A549 (cell line): ENCODE data around the gene PACSIN1. TPM values are rescaled to one million over a fixed set of nuclear protein-coding genes. Genes with fewer than 3 reads are reported as not detected.

Experiments
- ATAC-seq, 2 experiments: fragments of 200-7000 bp in 1 of 2; fragments of >200 bp in 1 of 2; cut with Nextera tagmentation in 1 of 2; cut with Tn5 transposase in 1 of 2; 3 replicates each; pipeline versions ENCODE4 v1.8.0 to v1.9.1; 2018 to 2020; ENCODE audit warnings: mild to moderate bottlenecking in 1 of 2, moderate library complexity in 1 of 2
- CTCF ChIA-PET: fragments of 300-600 bp; sonication (Branson Sonifier 250); formaldehyde crosslinking; extraction: SDS; loops from one replicate; lab custom pipeline; 2021; ENCODE audit warnings: antibody characterized with exemption, inconsistent platforms; lab: Yijun Ruan, JAX
- POLR2A ChIA-PET: fragments of 350-600 bp; formaldehyde crosslinking; extraction: SDS; loops from one replicate; lab custom pipeline; 2021; ENCODE audit warnings: antibody characterized with exemption, inconsistent platforms; lab: Yijun Ruan, JAX
- DNase-seq, 2 experiments: peaks; one replicate each; pipeline versions ENCODE4 v3.0.0 to v3.0.0-alpha.2; 2011 to 2016; ENCODE audit warnings: low read depth in 1 of 2, low spot score in 1 of 2
- FAIRE-seq: peaks from 2 replicates; lab custom pipeline; 2011; peaks lifted over from hg19 to GRCh38; lab: Jason Lieb, UNC
- H3K27ac ChIP-seq, 2 experiments: fragments of >200 bp; sonication (Bioruptor Twin); formaldehyde crosslinking; 3 replicates each; pipeline ENCODE4 v1.5.1; 2016 to 2017
- H3K4me1 ChIP-seq: fragments of >200 bp; sonication (Bioruptor Twin); formaldehyde crosslinking; 3 replicates; pipeline ENCODE4 v1.6.1; 2016
- H3K4me2 ChIP-seq: fragments of >200 bp; sonication (Bioruptor Twin); formaldehyde crosslinking; 3 replicates; pipeline ENCODE4 v1.6.1; 2016
- H3K4me3 ChIP-seq: fragments of >200 bp; sonication (Bioruptor Twin); formaldehyde crosslinking; 3 replicates; pipeline ENCODE4 v1.5.1; 2016
- H3K9me3 ChIP-seq: fragments of >200 bp; sonication (Bioruptor Twin); formaldehyde crosslinking; 3 replicates; pipeline ENCODE4 v1.6.1; 2016
- BHLHE40 ChIP-seq: IDR thresholded peaks from 2 replicates; pipeline ENCODE4 v1.6.1; 2012; ENCODE audit warnings: low read depth, low read length, inconsistent platforms
- CBX8 ChIP-seq: fragments of 200-600 bp; sonication (generic); IDR thresholded peaks from 2 replicates; pipeline ENCODE4 v1.6.1; 2016
- CHD4 ChIP-seq: fragments of 200-600 bp; sonication (generic); IDR thresholded peaks from 2 replicates; pipeline ENCODE4 v1.6.1; 2016; ENCODE audit warnings: antibody characterized with exemption, mild to moderate bottlenecking, borderline replicate concordance
- EHF ChIP-seq: fragments of 250-450 bp; sonication (Bioruptor Pico); IDR thresholded peaks from 2 replicates; pipeline ENCODE4 v1.5.0; 2020; ENCODE audit warnings: mild to moderate bottlenecking
- EP300 ChIP-seq, 2 experiments: fragments of >200 bp; sonication (Bioruptor Twin); formaldehyde crosslinking; IDR thresholded peaks; 2 replicates in 1 of 2; 3 replicates in 1 of 2; pipeline ENCODE4 v1.6.1; 2016 to 2017
- ESRRA ChIP-seq: fragments of 150-350 bp; IDR thresholded peaks from 2 replicates; pipeline ENCODE4 v1.6.1; 2014; ENCODE audit warnings: mild to moderate bottlenecking, low read length, borderline replicate concordance
- FOSL2 ChIP-seq, 2 experiments: fragments of 450-650 bp in 1 of 2; fragments of >200 bp in 1 of 2; sonication (Bioruptor Twin) in 1 of 2; formaldehyde crosslinking; IDR thresholded peaks; 2 replicates each; pipeline versions ENCODE4 v1.5.0 to v1.6.1; 2016 to 2020; ENCODE audit warnings: mild to moderate bottlenecking in 1 of 2, moderate library complexity in 1 of 2
- GATA3 ChIP-seq: IDR thresholded peaks from 2 replicates; pipeline ENCODE4 v1.6.1; 2012; ENCODE audit warnings: borderline replicate concordance
- HOXA7 ChIP-seq: fragments of 250-450 bp; sonication (Bioruptor Pico); IDR thresholded peaks from 2 replicates; pipeline ENCODE4 v1.5.0; 2020; ENCODE audit warnings: mild to moderate bottlenecking, moderate library complexity
- JUNB ChIP-seq: fragments of >200 bp; sonication (Bioruptor Twin); formaldehyde crosslinking; IDR thresholded peaks from 2 replicates; pipeline ENCODE4 v1.6.1; 2016
- KDM1A ChIP-seq: fragments of 200-600 bp; sonication (generic); IDR thresholded peaks from 2 replicates; pipeline ENCODE4 v1.6.1; 2016; ENCODE audit warnings: low read depth, mild to moderate bottlenecking
- MAFK ChIP-seq: fragments of 450-650 bp; IDR thresholded peaks from 2 replicates; pipeline ENCODE4 v1.6.1; 2014; ENCODE audit not compliant: partially characterized antibody
- NR3C1 ChIP-seq: fragments of >200 bp; sonication (Bioruptor Twin); formaldehyde crosslinking; IDR thresholded peaks from 3 replicates; pipeline ENCODE4 v1.6.1; 2017
- RAD21 ChIP-seq, 2 experiments: fragments of >200 bp in 1 of 2; sonication (Bioruptor Twin) in 1 of 2; formaldehyde crosslinking in 1 of 2; IDR thresholded peaks in 1 of 2; conservative IDR thresholded peaks in 1 of 2; 2 replicates in 1 of 2; 3 replicates in 1 of 2; pipeline ENCODE4 v1.6.1; 2012 to 2018; ENCODE audit warnings: inconsistent platforms in 1 of 2
- RNF2 ChIP-seq: fragments of 200-600 bp; sonication (generic); IDR thresholded peaks from 2 replicates; pipeline ENCODE4 v1.6.1; 2016; ENCODE audit warnings: low read depth, mild to moderate bottlenecking, antibody characterized with exemption, moderate library complexity, borderline replicate concordance
- SMC3 ChIP-seq: fragments of >200 bp; sonication (Bioruptor Twin); formaldehyde crosslinking; IDR thresholded peaks from 3 replicates; pipeline ENCODE4 v1.6.1; 2018; ENCODE audit warnings: inconsistent platforms
- TFCP2L1 ChIP-seq: fragments of 250-450 bp; sonication (Bioruptor Pico); IDR thresholded peaks from 2 replicates; pipeline ENCODE4 v1.5.0; 2021; ENCODE audit warnings: mild to moderate bottlenecking
- ZSCAN20 ChIP-seq: fragments of 250-450 bp; sonication (Bioruptor Pico); IDR thresholded peaks from 2 replicates; pipeline ENCODE4 v1.8.0; 2022; ENCODE audit warnings: mild to moderate bottlenecking, moderate library complexity
- WGBS: methylation state at CpG from one replicate; pipeline ENCODE4 v1.1.6; 2017; ENCODE audit errors: missing lambda C conversion rate; 5-methylcytosine and 5-hydroxymethylcytosine counted together
- polyA plus RNA-seq, 4 experiments: library from polyadenylated mRNA; depleted of rRNA in 3 of 4; stranded (reverse); fragments of >200 nt; fragmentation: RNase III in 1 of 4; extraction: RNeasy Plus Mini Kit Qiagen cat#74134 plus additional on column Dnase treatment in 1 of 4; gene quantifications; 2 replicates in 3 of 4; 3 replicates in 1 of 4; pipeline ENCODE4 v1.2.3, GENCODE V29; 2011 to 2017
- TF ChIP-seq, protein P1 (sequence below): fragments of >200 bp; sonication (Bioruptor Twin); formaldehyde crosslinking; IDR thresholded peaks from 3 replicates; pipeline ENCODE4 v1.5.1; 2016
- TF ChIP-seq, protein P2 (sequence below): fragments of 450-650 bp; IDR thresholded peaks from 2 replicates; pipeline ENCODE4 v1.6.1; 2014; ENCODE audit warnings: antibody characterized with exemption
- TF ChIP-seq, protein P3 (sequence below): fragments of 250-450 bp; sonication (Bioruptor Pico); IDR thresholded peaks from 2 replicates; pipeline ENCODE4 v1.5.0; 2021; ENCODE audit warnings: mild to moderate bottlenecking, moderate library complexity, borderline replicate concordance

PACSIN1 gene
- polyA plus RNA-seq, 2 of the 4 experiments (the other 2 are of a cell fraction) = 0.14 to 0.30 TPM

DNA sequence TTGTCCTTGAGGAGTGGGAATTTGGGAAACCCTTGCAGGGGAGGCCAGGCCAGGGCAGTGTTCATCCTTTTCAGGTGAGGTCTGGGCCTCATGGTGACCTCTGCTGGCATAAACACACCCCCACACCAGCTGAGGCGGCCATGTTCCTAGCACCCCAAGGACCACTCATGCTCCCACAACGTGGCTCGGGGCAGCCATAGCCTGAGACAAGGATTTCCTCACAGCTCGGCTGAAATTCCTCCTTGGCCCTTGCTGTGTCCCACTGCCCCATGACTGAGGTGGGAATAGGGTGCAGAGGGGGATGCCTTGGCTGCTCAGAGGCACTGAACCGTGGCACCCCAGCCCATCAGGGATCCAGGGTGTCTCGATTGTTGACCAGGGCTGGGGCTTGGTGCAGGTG, 117.6 kb downstream of the PACSIN1 start:
- Histone ChIP-seq H3K27ac (no peak overlapping the region), H3K4me3 (no peak overlapping the region), H3K4me2 (no peak overlapping the region)
- 87% methylated on average over 3 of the region's 6 CpGs for WGBS
- CTCF ChIA-PET = interaction anchor here (1.3 to 1.8 kb wide), 3 partner anchors 32 to 123 kb away, joined by 4 read pairs; no protein-coding TSS in a partner anchor
- ATAC-seq = peak in 1 of 2 experiments; percentile 70; a peak in 3 of 6 replicates
- TF ChIP-seq, protein P1, sequence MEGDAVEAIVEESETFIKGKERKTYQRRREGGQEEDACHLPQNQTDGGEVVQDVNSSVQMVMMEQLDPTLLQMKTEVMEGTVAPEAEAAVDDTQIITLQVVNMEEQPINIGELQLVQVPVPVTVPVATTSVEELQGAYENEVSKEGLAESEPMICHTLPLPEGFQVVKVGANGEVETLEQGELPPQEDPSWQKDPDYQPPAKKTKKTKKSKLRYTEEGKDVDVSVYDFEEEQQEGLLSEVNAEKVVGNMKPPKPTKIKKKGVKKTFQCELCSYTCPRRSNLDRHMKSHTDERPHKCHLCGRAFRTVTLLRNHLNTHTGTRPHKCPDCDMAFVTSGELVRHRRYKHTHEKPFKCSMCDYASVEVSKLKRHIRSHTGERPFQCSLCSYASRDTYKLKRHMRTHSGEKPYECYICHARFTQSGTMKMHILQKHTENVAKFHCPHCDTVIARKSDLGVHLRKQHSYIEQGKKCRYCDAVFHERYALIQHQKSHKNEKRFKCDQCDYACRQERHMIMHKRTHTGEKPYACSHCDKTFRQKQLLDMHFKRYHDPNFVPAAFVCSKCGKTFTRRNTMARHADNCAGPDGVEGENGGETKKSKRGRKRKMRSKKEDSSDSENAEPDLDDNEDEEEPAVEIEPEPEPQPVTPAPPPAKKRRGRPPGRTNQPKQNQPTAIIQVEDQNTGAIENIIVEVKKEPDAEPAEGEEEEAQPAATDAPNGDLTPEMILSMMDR = peak; percentile 29
- TF ChIP-seq, protein P2, sequence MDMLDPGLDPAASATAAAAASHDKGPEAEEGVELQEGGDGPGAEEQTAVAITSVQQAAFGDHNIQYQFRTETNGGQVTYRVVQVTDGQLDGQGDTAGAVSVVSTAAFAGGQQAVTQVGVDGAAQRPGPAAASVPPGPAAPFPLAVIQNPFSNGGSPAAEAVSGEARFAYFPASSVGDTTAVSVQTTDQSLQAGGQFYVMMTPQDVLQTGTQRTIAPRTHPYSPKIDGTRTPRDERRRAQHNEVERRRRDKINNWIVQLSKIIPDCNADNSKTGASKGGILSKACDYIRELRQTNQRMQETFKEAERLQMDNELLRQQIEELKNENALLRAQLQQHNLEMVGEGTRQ = no peak
- TF ChIP-seq FOSL2 (IDR thresholded peaks at IDR 0.05) = no peak
- TF ChIP-seq FOSL2 (CRISPR knock-in tag; IDR thresholded peaks at IDR 0.05) = no peak
- TF ChIP-seq ZSCAN20 (CRISPR knock-in tag) = no peak
- TF ChIP-seq BHLHE40 = no peak
- TF ChIP-seq NR3C1 = no peak
- peak; percentile 22 to 32; a peak in 3 of 5 replicates for TF ChIP-seq RAD21 (conservative IDR thresholded peaks at IDR 0.05 in 1 of 2, IDR thresholded peaks at IDR 0.05 in 1 of 2)
- TF ChIP-seq SMC3 = peak; percentile 43; the same call in 1 of the 3 replicates
- TF ChIP-seq, all 56 proteins: peak for 3
- DNase-seq = no peak
- no peak for FAIRE-seq
- POLR2A ChIA-PET = no interaction called here
- H3K9me3 ChIP-seq = no peaks in the 10 kb centered on the region
- H3K4me1 ChIP-seq = peaks cover 8% of the 10 kb centered on the region; the same call in 2 of the 3 replicates

DNA sequence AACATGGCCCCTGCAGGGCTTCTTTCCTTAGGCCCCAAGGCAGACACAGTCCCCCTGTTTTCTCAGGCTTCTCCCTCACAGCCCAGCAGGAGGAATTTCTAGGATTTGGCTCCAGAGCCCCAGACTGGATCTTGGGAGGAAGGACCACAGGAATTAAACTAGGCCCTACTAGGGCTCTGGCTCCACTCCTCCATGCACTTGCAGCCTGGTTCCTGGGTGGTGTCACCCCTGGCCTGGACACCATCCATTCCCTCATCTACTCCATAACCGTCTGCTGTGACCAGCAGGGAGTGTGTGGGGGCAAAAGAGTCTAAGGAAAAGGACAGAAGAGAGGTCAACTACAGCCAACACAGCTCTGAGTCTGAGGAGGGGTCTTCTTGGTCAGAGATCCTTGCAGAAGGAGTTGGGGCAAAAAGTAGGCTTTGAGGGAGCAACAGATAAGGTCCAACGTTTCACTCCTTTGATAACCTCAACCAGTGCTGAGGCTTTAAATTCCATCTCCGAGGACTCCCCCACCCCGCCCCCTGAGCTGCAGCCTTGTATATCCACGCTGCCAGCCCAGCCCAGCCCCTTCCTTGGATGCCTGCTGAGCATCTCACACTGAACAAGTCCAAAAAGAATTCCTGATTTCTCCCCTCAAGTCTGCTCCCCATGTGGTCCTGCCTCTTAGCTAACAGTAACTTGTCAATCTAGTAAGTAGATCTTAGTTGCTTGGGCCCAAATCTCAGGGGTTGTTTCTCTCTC, 118.2 kb downstream of the PACSIN1 start:
- H3K9me3 ChIP-seq = no peaks in the 10 kb centered on the region
- POLR2A ChIA-PET = interaction anchor here (0.6 kb wide), 1 partner anchor 201 kb away, joined by 4 read pairs; no protein-coding TSS in a partner anchor
- no peak overlapping the region for H3K4me2 ChIP-seq
- no peak for ATAC-seq
- H3K27ac ChIP-seq = no peak overlapping the region
- no peak for DNase-seq
- no peak overlapping the region for H3K4me3 ChIP-seq
- FAIRE-seq = no peak
- WGBS = 77% methylated on average over 3 of the region's 5 CpGs
- CTCF ChIA-PET = interaction anchor here (1.1 to 1.8 kb wide), 5 partner anchors 11 to 123 kb away, joined by 4 to 7 read pairs (median 4); no protein-coding TSS in a partner anchor
- H3K4me1 ChIP-seq = peaks cover 8% of the 10 kb centered on the region; the same call in 2 of the 3 replicates
- TF ChIP-seq GATA3 (no peak), ESRRA (no peak), EHF (CRISPR knock-in tag) (no peak), MAFK (no peak), RNF2 (no peak), RAD21 (conservative IDR thresholded peaks at IDR 0.05 in 1 of 2, IDR thresholded peaks at IDR 0.05 in 1 of 2) (no peak), CHD4 (no peak), KDM1A (no peak), EP300 (IDR thresholded peaks at IDR 0.05) (no peak), TFCP2L1 (CRISPR knock-in tag) (no peak), HOXA7 (CRISPR knock-in tag) (no peak), CBX8 (no peak), JUNB (no peak), ZSCAN20 (CRISPR knock-in tag) (no peak)
- TF ChIP-seq, protein P3, sequence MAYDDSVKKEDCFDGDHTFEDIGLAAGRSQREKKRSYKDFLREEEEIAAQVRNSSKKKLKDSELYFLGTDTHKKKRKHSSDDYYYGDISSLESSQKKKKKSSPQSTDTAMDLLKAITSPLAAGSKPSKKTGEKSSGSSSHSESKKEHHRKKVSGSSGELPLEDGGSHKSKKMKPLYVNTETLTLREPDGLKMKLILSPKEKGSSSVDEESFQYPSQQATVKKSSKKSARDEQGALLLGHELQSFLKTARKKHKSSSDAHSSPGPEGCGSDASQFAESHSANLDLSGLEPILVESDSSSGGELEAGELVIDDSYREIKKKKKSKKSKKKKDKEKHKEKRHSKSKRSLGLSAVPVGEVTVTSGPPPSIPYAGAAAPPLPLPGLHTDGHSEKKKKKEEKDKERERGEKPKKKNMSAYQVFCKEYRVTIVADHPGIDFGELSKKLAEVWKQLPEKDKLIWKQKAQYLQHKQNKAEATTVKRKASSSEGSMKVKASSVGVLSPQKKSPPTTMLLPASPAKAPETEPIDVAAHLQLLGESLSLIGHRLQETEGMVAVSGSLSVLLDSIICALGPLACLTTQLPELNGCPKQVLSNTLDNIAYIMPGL (CRISPR knock-in tag) = no peak
